Activated CD8-positive, alpha-beta memory T cell treated with anti-CD3 and anti-CD28 coated beads for 4 hours (primary cell): ENCODE data around the gene ATP6V1G1.
"Not testable (repeated sequence)": the region's sequence is repeated elsewhere in the genome, so short reads cannot be mapped to it uniquely, and the experiment has no call there.

Source experiments
- DNase-seq, 2 donors: peaks; one replicate each; pipeline ENCODE4 v3.0.0-alpha.2; 2020; ENCODE audit warnings: low read depth in 2 of 2

The ATP6V1G1 gene

DNA sequence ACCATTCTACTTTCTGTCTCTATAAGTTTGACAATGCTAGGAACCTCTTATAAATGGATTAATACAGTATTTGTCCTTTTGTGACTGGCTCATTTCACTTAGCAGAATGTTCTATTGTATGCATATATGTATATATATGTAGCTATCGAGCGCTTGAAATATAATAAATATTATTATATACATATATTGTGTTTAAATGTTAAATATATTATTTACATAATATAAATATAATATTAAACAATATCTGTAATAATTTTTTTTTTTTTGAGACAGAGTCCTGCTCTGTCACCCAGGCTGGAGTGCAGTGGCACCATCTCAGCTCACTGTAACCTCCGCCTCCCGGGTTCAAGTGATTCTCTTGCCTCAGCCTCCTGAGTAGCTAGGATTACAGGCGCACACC lies 9.4 kb upstream of the ATP6V1G1 start:
- not testable (repeated sequence) for DNase-seq

DNA sequence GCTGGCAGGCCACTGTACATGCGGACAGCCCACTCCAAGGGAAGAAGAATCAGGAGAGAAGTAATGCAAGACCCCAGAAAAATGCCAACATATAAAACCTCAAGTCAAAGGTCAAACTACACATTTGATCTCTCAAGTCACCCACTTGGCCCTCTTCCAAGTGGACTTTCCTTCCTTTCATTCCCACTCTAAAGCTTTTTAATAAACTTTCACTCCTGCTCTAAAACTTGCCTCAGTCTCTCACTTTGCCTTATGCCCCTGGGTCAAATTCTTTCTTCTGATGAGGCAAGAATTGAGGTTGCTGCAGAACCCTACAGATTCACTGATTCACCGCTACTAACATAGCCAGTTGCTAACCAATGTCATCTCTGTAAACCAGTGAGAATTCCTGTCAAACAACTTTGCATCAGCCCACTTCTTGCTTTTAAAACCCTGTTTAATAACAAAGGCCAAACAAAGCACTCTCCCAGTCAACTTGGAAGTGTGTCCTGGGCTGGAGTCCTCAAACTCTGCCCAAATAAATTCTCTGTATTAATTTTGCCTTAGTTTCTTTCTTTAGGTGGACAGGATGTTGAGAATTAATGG lies 6.9 kb upstream of the ATP6V1G1 start:
- no peak for DNase-seq

DNA sequence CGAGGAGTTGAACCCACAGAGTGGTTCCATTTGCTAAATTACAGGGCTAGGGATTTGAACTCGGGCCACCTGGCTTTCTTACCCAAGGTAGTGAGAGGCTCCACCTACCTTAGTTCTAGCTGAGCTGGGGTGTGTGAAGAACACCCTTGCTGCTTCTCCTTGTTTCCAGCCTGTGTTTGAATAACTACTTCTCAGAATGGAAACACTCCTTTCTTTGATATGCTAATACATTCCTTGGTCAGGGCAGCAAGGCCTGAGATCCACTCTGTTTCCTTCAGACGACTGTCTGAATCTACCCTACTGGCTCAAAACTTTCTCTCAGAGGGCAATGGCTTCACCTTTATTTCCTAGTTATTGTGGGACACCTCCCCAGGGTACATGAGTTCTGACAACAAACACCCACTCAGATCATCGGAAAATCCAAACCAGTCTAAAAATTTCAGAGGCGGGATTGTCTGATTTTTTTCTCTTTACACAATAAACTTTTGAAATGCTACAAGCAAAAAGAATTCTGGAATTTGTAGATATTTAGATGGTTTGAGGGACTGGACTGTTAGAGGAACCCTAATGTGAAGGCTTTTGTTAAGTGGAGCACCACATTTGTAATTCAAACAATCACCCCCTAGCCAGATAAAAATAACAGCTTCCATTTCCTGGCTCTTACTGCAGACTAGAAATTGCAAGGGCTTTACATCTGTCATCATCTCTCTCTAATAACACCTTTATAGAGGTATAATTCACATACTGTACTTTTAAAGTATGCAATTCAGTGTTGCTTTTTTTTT lies 4.0 kb upstream of the ATP6V1G1 start:
- no peak for DNase-seq

DNA sequence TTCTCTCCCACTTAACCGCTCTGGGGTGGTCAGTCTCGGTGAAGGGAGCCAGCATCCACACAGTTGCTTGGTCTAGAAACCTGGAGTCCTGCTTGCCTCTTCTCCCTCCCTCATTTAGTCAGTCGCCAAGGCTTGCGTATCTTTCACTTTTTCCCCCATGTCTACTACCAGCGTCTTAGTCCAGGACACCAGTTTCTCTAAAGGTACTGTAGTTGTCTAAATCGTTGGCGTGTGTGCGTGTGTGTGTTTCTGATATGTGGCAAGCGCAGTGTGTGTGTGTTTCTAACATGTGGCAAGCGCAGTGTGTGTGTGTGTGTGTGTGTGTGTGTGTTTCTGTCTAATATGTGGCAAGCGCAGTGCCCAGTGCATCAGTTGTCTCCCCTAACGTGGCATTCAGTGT lies 641 bp downstream of the ATP6V1G1 start:
- DNase-seq, result no peak

GRCh38 chr9:114588651-114589526 lies 1.3 kb downstream of the ATP6V1G1 start:
- no peak for DNase-seq

DNA sequence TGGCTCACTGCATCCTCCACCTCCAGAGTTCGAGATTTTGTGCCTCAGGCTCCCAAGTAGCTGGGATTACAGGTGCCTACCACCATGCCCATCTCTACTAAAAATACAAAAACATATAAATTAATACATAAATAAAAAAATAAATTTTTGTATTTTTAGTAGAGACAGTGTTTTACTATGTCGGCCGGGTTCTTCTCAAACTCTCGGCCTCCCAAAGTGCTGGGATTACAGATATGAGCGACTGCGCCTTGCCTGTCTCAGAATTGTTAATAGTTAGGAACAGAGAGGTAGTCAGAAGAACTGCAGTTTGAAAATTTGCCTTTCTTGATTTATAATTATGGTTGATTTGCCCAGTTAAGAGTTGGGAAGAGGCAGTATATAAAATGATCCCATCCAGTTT lies 2.8 kb downstream of the ATP6V1G1 start:
- DNase-seq, result no peak

GRCh38 chr9:114591291-114591787 lies 3.8 kb downstream of the ATP6V1G1 start:
- DNase-seq, result no peak

DNA sequence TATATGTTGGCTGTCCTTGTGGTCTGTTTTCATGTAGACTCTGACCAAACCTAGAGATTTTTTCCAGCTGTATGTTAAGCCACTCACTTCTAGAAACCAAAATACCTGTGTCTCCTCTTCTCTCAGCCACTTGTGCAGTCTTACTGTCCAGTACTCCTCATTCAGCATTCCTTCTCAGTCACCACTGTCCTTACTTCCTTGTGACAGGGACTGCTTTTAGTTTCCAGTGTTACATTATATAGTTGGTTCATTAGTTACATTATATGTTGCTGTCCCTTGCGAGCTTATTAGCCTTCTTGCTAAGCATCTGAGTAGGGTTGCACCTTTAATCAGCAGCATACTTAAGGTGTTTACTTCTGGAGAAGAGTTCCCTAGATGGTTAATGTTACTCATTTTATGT lies 4.3 kb downstream of the ATP6V1G1 start:
- DNase-seq, result no peak

- no peak for DNase-seq
Observed at GRCh38 chr9:114592356-114592755, 4.8 kb downstream of the ATP6V1G1 start.

GRCh38 chr9:114594136-114594535 lies 6.6 kb downstream of the ATP6V1G1 start:
- no peak for DNase-seq

GRCh38 chr9:114600502-114601248 lies 13.1 kb downstream of the ATP6V1G1 start:
- DNase-seq, result not testable (repeated sequence)

GRCh38 chr9:114601787-114602186 lies 14.2 kb downstream of the ATP6V1G1 start:
- DNase-seq, result not testable (repeated sequence)

DNA sequence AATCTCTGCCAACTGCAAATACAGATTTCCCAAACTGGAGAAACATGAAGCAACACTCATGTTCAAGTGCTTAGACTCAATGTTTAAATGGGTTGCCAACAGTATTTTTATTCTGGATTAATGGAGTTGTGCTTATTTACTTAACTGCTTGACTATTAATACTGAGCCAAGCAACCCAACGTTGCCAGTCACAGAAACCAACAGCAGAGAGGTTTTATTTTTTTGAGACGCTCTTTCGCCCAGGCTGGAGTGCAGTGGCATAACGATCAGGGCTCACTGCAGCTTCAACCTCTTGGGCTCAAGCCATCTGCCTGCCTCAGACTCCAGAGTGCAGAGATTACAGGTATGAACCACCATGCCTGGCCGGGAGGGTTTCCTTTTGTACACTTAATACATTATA lies 15.1 kb downstream of the ATP6V1G1 start:
- no peak for DNase-seq

DNA sequence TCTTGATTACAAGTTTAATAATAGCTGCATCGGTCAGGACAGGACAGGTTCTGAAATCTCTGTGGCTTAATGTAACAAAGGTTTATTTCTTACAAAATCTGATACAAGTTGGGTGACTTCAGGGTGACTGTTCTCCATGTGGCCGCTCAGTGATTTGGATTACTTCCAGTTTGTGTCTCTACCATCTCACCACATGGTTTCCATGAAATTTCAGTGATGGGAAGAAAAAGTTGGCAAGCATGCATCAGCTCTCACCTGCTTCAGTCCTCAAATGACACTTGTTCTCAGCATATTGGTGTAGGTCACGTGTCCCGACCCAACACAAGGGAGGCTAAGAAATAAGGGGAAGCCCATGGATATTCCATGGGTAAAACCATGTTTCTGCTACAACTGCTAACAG lies 15.7 kb downstream of the ATP6V1G1 start:
- no peak for DNase-seq

GRCh38 chr9:114604989-114605388 lies 17.4 kb downstream of the ATP6V1G1 start:
- no peak for DNase-seq

DNA sequence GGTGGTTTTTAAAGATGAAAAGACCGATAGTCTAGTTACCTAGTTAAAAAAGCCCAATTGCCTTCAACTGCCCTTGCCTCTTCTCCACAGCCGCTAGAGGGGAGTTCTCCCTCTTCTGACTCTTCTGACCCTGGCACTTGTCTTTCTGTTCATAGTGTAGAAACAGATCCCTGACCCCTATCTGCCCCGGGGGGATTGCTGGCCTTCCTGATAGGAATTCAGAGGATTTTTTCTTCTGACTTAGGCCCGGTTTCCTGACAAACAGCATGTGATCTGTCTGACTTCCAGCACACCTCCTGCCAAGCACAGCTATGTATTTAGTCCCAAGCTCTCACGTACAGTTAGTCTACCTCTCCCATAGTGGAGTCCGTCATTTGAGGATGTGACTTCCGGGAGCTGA lies 18.5 kb downstream of the ATP6V1G1 start:
- no peak for DNase-seq

GRCh38 chr9:114606597-114607207 lies 19.1 kb downstream of the ATP6V1G1 start:
- no peak for DNase-seq

DNA sequence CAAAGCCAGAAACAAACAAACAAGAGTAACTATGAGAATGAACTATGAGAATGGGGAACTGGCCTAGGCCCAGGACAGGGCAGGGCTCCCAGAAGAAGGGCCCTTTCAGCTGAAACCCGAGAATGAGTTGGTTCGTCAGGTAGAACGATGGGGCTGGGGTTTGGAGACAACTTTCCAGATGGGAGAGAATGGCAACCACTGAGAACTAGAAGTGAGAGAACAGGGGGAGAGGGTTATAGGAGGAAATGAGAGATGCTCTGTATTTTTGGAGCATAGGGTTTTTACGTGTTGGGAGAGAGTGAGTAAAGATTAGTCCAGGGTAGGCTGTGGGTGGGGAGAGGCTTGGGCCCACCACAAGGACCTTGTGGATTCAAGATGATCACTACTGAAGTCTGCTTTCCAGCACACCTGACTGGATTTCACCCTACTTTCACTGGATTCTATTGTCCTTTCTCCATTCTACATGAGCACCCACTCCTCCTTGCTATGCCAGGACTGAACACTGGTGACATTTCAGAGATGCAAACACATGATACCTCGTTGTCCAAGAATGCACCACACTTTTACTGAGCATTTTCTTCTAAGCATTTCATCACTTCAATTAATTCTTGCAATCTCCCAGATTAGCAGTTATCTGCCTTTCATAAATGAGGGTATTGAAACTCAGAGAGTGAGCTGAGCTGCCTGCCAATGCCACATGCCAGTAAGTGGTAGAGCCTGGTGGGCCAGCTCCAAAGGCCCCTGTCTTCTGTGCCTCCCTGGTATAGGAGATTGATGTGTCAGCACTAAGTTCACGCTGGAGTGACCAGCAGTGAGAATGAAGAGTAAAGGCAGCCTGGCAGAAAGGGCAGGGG lies 20.3 kb downstream of the ATP6V1G1 start:
- DNase-seq, result no peak

DNA sequence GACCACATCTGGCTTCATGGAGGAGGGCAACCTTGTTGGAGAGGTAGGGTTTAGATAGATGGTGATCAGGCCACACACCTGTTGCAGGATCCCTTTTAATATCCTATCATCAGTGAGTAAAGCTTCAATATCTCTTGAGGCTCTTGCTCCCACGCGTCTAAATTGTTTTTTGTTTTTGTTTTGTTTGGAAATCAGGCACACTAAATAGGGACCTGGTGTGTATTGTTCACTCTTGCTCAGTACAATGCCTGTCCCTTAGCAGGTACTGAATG lies 20.9 kb downstream of the ATP6V1G1 start:
- no peak for DNase-seq

DNA sequence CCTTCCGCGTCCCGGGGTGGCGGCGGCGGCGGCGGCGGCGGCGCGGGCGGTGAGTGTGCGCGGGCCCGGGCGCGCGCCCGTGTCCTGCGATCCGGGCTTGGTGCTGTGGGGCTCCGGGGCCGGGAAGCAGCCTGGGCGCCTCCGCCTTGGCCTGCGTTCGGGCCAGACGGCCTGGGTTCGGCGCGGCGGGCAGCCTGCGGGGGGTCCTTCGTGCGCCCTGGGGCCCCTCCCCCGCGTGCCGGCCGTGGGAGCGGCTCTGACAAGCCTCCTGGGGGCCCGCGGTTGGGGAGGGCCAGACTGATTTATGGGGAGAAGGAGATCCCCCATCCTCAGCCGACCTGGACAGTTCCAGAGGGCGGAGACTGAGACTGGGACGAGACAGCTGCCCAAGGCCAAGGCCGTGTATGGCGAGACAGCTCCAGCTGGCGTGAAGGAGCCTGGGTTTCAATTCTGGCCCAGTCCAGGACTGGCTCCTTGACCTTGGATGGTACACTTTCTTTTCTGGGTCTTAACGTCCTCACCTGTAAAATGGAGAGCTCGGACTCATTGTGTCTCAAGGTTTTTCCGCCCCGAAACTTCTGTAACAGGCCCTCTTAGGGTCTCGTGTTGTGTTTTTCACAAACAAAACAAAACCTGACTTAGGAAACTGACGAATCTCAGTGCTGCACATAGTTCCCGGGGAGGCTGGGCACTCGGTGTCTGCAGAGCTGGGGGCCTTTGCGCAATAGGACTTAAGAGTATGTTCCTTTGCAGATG lies 24.1 kb downstream of the ATP6V1G1 start:
- peak in 1 of 2 donors; percentile 20 for DNase-seq
